BE2C (cell line): ENCODE results near the gene NUP54.
A peak's percentile ranks its signal among the peaks of the same experiment; 100 is the strongest.

Experiments used
- DNase-seq: peaks from one replicate; pipeline ENCODE4 v3.0.0-alpha.2; 2020
- H3K27me3 ChIP-seq: fragments of 250-450 bp; sonication (Bioruptor Pico); 2 replicates; pipeline ENCODE4 v1.5.1; 2020; ENCODE audit warnings: mild to moderate bottlenecking
- H3K36me3 ChIP-seq: fragments of 250-450 bp; sonication (Bioruptor Pico); 2 replicates; pipeline ENCODE4 v1.5.1; 2020; ENCODE audit warnings: mild to moderate bottlenecking
- H3K4me1 ChIP-seq: fragments of 250-450 bp; sonication (Bioruptor Pico); 2 replicates; pipeline ENCODE4 v1.5.1; 2020
- H3K4me3 ChIP-seq: 2 replicates; pipeline ENCODE4 v1.5.1; 2011; ENCODE audit warnings: low read depth, low read length
- H3K9me3 ChIP-seq: fragments of 250-450 bp; sonication (Bioruptor Pico); 2 replicates; pipeline ENCODE4 v1.5.1; 2020
- TF ChIP-seq, protein P1 (sequence below): IDR thresholded peaks from 2 replicates; pipeline ENCODE4 v1.5.1; 2012; ENCODE audit warnings: mild to moderate bottlenecking, low read depth, low read length

The NUP54 gene

GRCh38 chr4:76156635-76157034 lies 8.4 kb upstream of the NUP54 start:
- Histone ChIP-seq H3K9me3 (no peaks in the 10 kb centered on the region), H3K36me3 (peaks cover under 1% of the 10 kb centered on the region; the same call in 1 of the 2 replicates), H3K4me3 (no peak overlapping the region), H3K27me3 (no peaks in the 10 kb centered on the region), H3K4me1 (no peaks in the 10 kb centered on the region)
- no peak for DNase-seq
- TF ChIP-seq, protein P1, sequence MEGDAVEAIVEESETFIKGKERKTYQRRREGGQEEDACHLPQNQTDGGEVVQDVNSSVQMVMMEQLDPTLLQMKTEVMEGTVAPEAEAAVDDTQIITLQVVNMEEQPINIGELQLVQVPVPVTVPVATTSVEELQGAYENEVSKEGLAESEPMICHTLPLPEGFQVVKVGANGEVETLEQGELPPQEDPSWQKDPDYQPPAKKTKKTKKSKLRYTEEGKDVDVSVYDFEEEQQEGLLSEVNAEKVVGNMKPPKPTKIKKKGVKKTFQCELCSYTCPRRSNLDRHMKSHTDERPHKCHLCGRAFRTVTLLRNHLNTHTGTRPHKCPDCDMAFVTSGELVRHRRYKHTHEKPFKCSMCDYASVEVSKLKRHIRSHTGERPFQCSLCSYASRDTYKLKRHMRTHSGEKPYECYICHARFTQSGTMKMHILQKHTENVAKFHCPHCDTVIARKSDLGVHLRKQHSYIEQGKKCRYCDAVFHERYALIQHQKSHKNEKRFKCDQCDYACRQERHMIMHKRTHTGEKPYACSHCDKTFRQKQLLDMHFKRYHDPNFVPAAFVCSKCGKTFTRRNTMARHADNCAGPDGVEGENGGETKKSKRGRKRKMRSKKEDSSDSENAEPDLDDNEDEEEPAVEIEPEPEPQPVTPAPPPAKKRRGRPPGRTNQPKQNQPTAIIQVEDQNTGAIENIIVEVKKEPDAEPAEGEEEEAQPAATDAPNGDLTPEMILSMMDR = no peak

DNA sequence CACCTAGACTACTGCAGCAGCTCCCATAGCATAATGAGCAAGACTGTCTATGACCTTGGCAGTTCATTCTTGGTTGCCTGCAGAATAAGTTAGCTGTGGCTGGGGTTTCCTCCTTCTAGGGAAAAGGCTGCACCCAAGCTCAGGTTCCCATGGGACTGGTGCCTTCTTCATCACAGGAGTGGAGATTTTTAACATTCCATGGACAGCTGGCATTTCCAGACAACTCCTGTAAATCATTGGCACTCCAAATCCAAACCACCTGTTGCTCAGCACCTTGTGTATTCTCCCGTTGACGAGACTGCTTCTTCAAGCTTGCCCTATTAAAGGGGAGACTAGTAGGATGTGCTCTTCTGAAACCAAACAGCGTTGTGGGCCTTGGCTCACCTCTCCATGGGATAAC lies 7.8 kb upstream of the NUP54 start:
- H3K27me3 ChIP-seq = no peaks in the 10 kb centered on the region
- no peaks in the 10 kb centered on the region for H3K9me3 ChIP-seq
- H3K4me3 ChIP-seq = no peak overlapping the region
- DNase-seq = no peak
- TF ChIP-seq, protein P1 = no peak
- no peaks in the 10 kb centered on the region for H3K4me1 ChIP-seq
- no peaks in the 10 kb centered on the region for H3K36me3 ChIP-seq

- H3K9me3 ChIP-seq = no peaks in the 10 kb centered on the region
- no peaks in the 10 kb centered on the region for H3K36me3 ChIP-seq
- no peaks in the 10 kb centered on the region for H3K4me1 ChIP-seq
- H3K4me3 ChIP-seq = no peak overlapping the region
- TF ChIP-seq, protein P1 = no peak
- H3K27me3 ChIP-seq = no peaks in the 10 kb centered on the region
- no peak for DNase-seq
Observed at GRCh38 chr4:76153356-76153755, 5.2 kb upstream of the NUP54 start.

DNA sequence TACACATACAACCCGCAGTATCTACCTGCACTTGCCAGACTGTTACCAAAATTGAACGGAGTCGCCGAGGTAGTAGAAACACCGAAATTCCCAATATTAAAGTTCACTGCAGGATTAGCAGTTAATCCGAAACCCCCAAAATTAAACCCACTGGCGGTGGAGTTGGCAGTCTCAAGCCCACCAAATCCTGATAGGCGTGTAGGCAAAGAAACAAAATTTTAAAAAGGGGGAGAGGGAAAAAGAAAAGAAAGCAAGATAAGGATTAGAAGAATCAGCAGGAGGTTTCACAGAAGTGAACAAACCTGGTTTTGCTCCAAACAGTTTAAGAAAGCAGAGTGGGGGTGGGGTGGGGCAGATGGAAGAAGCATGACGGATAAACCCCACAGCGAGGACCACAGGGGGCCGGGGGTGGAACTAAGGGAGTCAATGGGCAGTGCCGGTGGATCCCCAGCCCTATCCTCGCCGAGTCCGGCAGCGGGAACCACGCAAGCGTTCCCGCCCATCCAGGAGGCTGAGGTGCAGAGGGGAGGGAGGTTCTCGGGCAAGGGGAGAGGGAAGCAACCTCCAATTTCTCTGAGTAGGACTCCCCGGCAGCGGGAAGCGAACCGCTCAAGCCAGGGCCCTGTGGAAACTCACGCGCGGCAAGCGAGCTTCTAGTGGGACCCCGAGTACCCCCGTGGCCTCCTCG lies 599 bp downstream of the NUP54 start:
- peak overlapping the region; percentile 73 for H3K4me3 ChIP-seq
- H3K9me3 ChIP-seq = no peaks in the 10 kb centered on the region
- TF ChIP-seq, protein P1 = no peak
- no peaks in the 10 kb centered on the region for H3K27me3 ChIP-seq
- H3K4me1 ChIP-seq = no peaks in the 10 kb centered on the region; the same call in 1 of the 2 replicates
- peak; percentile 74 for DNase-seq
- H3K36me3 ChIP-seq = peaks cover 9% of the 10 kb centered on the region

- DNase-seq = no peak
- TF ChIP-seq, protein P1 = no peak
- Histone ChIP-seq H3K4me1 (no peaks in the 10 kb centered on the region; the same call in 1 of the 2 replicates), H3K9me3 (no peaks in the 10 kb centered on the region), H3K4me3 (no peak overlapping the region), H3K27me3 (no peaks in the 10 kb centered on the region), H3K36me3 (peaks cover 31% of the 10 kb centered on the region)
Observed at GRCh38 chr4:76144546-76144945, 3.7 kb downstream of the NUP54 start.

GRCh38 chr4:76141241-76141640 lies 7.0 kb downstream of the NUP54 start:
- Histone ChIP-seq H3K9me3 (no peaks in the 10 kb centered on the region), H3K27me3 (no peaks in the 10 kb centered on the region), H3K4me3 (no peak overlapping the region), H3K4me1 (no peaks in the 10 kb centered on the region), H3K36me3 (peaks cover 48% of the 10 kb centered on the region)
- TF ChIP-seq, protein P1 = no peak
- DNase-seq = no peak
